Breast epithelium (tissue), 4 donors: ENCODE data around the gene MFSD12. TPM values are rescaled to one million over a fixed set of nuclear protein-coding genes. Genes with fewer than 3 reads are reported as not detected.
A peak's percentile ranks its signal among the peaks of the same experiment; 100 is the strongest.

Experiments
- DNase-seq, 2 donors: peaks; one replicate each; pipeline ENCODE4 v3.0.0-alpha.2; 2019; ENCODE audit warnings: low spot score in 2 of 2
- H3K27ac ChIP-seq, 2 donors: fragments of 200-600 bp; sonication (generic) in 1 of 2; one replicate each; pipeline ENCODE4 v1.5.1; 2016 to 2019; ENCODE audit warnings: mild to moderate bottlenecking in 1 of 2
- H3K27me3 ChIP-seq, 2 donors: fragments of 200-600 bp; sonication (generic) in 1 of 2; one replicate each; pipeline versions ENCODE4 v1.5.1 to v1.6.0; 2017 to 2019; ENCODE audit warnings: control low read depth in 1 of 2, mild to moderate bottlenecking in 1 of 2
- H3K36me3 ChIP-seq: fragments of 200-600 bp; one replicate; pipeline ENCODE4 v1.5.1; 2019
- H3K4me1 ChIP-seq, 2 donors: fragments of 200-600 bp; sonication (generic); one replicate each; pipeline ENCODE4 v1.5.1; 2016 to 2019; ENCODE audit warnings: control low read depth in 1 of 2
- H3K4me3 ChIP-seq, 3 donors: fragments of 200-600 bp; sonication (generic); 1 replicate in 2 of 3; 2 replicates in 1 of 3; pipeline ENCODE4 v1.5.1; 2016 to 2019; ENCODE audit warnings: mild to moderate bottlenecking in 3 of 3, moderate library complexity in 2 of 3
- H3K9me3 ChIP-seq, 2 donors: fragments of 200-600 bp; sonication (generic) in 1 of 2; one replicate each; pipeline ENCODE4 v1.5.1; 2016 to 2019; ENCODE audit warnings: control low read depth in 1 of 2
- POLR2A ChIP-seq: fragments of 450-650 bp; IDR thresholded peaks from one replicate; pipeline ENCODE4 v1.6.1; 2016; ENCODE audit warnings: antibody characterized with exemption, mild to moderate bottlenecking, moderate library complexity
- POLR2AphosphoS5 ChIP-seq, 3 donors: sonication (generic); formaldehyde crosslinking; IDR thresholded peaks; one replicate each; pipeline ENCODE4 v1.6.1; 2017; ENCODE audit warnings: antibody characterized with exemption in 3 of 3
- intact Hi-C: fragments of 100-400 bp; cut with DNase I; formaldehyde crosslinking; loops from one replicate; pipeline ENCODE4 v1.15.1; 2023; ENCODE audit warnings: low total_unique reads
- total RNA-seq, 3 donors: library from RNA; depleted of rRNA; stranded (reverse); fragments of >200 nt; gene quantifications; one replicate each; pipeline ENCODE4 v1.1.0, GENCODE V29; 2016
- TF ChIP-seq, protein P1 (sequence below), 3 donors: fragments of 450-650 bp; IDR thresholded peaks; one replicate each; pipeline ENCODE4 v1.5.1; 2016 to 2017; ENCODE audit warnings: antibody characterized with exemption in 3 of 3, mild to moderate bottlenecking in 3 of 3, moderate library complexity in 3 of 3

The MFSD12 gene
- total RNA-seq, 3 donors from 2014 or later: 44.5 to 50.9 (median 44.9) TPM

- DNase-seq: no peak
- Histone ChIP-seq H3K4me3 (no peak overlapping the region), H3K9me3 (no peaks in the 10 kb centered on the region), H3K4me1 (peaks cover 6 to 14% of the 10 kb centered on the region in 2 donors), H3K27me3 (no peaks in the 10 kb centered on the region), H3K36me3 (no peaks in the 10 kb centered on the region), H3K27ac (no peak overlapping the region)
- TF ChIP-seq POLR2AphosphoS5 (IDR thresholded peaks at IDR 0.05): no peak
- TF ChIP-seq, protein P1, sequence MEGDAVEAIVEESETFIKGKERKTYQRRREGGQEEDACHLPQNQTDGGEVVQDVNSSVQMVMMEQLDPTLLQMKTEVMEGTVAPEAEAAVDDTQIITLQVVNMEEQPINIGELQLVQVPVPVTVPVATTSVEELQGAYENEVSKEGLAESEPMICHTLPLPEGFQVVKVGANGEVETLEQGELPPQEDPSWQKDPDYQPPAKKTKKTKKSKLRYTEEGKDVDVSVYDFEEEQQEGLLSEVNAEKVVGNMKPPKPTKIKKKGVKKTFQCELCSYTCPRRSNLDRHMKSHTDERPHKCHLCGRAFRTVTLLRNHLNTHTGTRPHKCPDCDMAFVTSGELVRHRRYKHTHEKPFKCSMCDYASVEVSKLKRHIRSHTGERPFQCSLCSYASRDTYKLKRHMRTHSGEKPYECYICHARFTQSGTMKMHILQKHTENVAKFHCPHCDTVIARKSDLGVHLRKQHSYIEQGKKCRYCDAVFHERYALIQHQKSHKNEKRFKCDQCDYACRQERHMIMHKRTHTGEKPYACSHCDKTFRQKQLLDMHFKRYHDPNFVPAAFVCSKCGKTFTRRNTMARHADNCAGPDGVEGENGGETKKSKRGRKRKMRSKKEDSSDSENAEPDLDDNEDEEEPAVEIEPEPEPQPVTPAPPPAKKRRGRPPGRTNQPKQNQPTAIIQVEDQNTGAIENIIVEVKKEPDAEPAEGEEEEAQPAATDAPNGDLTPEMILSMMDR (IDR thresholded peaks at IDR 0.05): no peak
- intact Hi-C loops: no loop called here
These were observed 54.3 kb downstream of the MFSD12 start for GRCh38 chr19:3503036-3503572.

DNA sequence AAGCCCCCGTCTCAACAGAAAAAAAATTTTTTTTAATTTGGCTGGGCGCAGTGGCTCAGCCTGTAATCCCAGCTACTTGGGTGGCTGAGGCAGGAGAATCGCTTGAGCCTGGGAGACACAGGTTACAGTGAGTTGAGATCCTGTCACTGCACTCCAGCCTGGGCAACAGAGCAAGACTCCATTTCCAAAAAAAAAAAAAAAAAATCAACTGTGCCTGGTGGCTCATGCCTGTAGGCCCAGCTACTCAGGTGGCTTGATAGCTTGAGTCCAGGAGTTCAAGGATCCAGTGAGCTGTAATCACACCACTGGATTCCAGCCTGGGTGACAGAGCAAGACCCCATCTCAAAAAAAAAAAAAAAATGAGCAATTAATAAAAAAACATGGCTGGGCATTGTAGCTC lies 55.6 kb downstream of the MFSD12 start:
- H3K36me3 ChIP-seq: no peaks in the 10 kb centered on the region
- H3K9me3 ChIP-seq: no peaks in the 10 kb centered on the region
- TF ChIP-seq POLR2A (no peak), POLR2AphosphoS5 (IDR thresholded peaks at IDR 0.05) (no peak)
- TF ChIP-seq, protein P1 (IDR thresholded peaks at IDR 0.05): no peak
- no peak overlapping the region for H3K27ac ChIP-seq
- no peak for DNase-seq
- no peak overlapping the region for H3K4me3 ChIP-seq
- H3K27me3 ChIP-seq: no peaks in the 10 kb centered on the region
- peaks cover 6 to 8% of the 10 kb centered on the region in 2 donors for H3K4me1 ChIP-seq
- intact Hi-C loops: no loop called here

GRCh38 chr19:3500429-3501101 lies 56.8 kb downstream of the MFSD12 start, which contains the start of gene DOHH:
Gene DOHH (minus strand): TSS chr19:3500674. CDS start chr19:3496814, 3,860 bp downstream.
- Histone ChIP-seq H3K36me3 (no peaks in the 10 kb centered on the region), H3K4me1 (peaks cover 5 to 6% of the 10 kb centered on the region in 2 donors), H3K27me3 (no peaks in the 10 kb centered on the region), H3K27ac (peak within 1 kb of the TSS; percentile 92 to 97), H3K4me3 (peak within 1 kb of the TSS; percentile 77 to 98 (median 88)), H3K9me3 (no peaks in the 10 kb centered on the region)
- TF ChIP-seq POLR2A: no peak
- TF ChIP-seq, protein P1 (IDR thresholded peaks at IDR 0.05): no peak
- peak; percentile 92 to 97 (median 94) for TF ChIP-seq POLR2AphosphoS5 (IDR thresholded peaks at IDR 0.05)
- peak; percentile 94 to 95 for DNase-seq
- intact Hi-C loops: no loop called here

GRCh38 chr19:3499738-3500428 lies 57.5 kb downstream of the MFSD12 start:
- peak overlapping the region; percentile 92 to 97 for H3K27ac ChIP-seq
- DNase-seq: no peak
- intact Hi-C loops: no loop called here
- peaks cover 5 to 6% of the 10 kb centered on the region in 2 donors for H3K4me1 ChIP-seq
- no peaks in the 10 kb centered on the region for H3K27me3 ChIP-seq
- TF ChIP-seq POLR2A (no peak), POLR2AphosphoS5 (IDR thresholded peaks at IDR 0.05) (no peak)
- TF ChIP-seq, protein P1 (IDR thresholded peaks at IDR 0.05): no peak
- H3K4me3 ChIP-seq: peak overlapping the region; percentile 77 to 98 (median 88)
- no peaks in the 10 kb centered on the region for H3K9me3 ChIP-seq
- H3K36me3 ChIP-seq: no peaks in the 10 kb centered on the region
